ENCODE data around the gene INSIG1.

Gene INSIG1

GRCh38 chr7:155305231-155305904 is 7.7 kb downstream of the INSIG1 start:
- no peak for DNase-seq

DNA sequence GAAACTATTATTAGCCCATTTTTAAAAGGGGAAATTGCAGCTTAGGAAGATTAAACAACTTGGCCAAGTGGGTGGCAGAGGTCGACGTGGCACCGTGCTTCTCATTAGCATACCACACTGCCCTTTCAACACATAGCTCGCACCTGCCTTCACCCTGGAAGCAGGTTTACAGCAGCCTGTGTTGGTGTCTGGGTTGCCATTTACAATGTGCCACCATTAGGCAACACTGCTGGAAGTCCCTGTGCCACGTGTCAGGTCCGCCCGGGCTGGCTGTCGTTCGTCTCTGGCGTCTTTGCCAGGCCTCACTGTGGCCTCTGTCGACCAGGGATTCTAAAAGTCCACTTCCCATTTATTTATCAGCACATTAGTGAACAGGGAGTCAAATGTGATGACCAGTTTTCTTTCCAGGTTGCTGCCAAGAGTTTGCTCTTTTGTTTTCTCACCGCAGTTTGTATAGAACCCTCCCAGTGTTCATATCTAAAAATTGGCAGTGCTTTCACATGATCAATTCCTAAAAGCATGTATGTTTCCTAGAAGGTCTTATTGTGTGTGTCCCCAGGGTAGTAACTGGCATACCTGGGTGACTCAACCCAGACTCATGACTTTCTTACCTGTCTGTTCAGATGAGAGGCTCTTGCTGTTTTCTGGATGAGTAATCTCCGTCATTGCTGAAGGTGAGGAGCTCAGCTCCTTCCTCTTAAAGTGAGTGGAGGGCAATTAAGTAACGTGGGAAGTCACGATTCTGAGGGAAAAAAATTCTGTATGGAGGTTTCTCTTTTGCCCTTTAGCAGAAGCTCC is 9.2 kb downstream of the INSIG1 start:
- no peak for DNase-seq

- DNase-seq: no peak
Measured at GRCh38 chr7:155308330-155309020, 10.8 kb downstream of the INSIG1 start.

- no peak for DNase-seq
Measured at GRCh38 chr7:155309021-155309338, 11.3 kb downstream of the INSIG1 start.

DNA sequence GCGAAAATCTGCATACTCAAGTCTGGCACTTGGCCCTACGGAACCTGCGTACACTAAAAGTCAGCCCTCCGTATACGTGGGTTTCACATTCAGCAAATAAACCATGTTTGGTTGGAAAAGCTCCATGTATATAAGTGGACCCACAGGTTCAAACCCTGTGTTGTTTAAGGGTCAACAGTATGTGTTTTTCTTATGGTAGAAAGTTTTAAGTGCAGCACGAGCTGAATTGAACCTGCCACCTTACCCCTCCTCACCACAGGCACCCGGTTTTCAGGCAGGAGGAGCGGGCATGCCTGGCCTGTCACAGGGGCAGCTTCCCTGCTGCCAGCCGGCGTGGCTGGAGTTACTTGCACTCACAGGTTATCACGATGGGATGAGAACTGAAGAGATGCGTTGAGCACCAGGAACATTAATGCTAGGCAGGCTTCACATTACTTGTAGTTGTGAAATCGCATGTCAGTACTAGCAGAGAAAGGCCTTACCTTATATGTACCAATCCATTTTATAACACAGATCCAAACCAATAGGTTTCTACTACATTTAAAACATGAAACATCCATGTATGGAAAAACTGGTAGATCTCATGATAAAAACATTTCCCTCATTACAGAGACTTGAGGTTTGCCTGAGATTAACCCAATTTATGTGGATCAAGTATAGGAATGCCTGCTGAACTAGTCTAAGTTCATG is 12.9 kb downstream of the INSIG1 start:
- DNase-seq: no peak

DNA sequence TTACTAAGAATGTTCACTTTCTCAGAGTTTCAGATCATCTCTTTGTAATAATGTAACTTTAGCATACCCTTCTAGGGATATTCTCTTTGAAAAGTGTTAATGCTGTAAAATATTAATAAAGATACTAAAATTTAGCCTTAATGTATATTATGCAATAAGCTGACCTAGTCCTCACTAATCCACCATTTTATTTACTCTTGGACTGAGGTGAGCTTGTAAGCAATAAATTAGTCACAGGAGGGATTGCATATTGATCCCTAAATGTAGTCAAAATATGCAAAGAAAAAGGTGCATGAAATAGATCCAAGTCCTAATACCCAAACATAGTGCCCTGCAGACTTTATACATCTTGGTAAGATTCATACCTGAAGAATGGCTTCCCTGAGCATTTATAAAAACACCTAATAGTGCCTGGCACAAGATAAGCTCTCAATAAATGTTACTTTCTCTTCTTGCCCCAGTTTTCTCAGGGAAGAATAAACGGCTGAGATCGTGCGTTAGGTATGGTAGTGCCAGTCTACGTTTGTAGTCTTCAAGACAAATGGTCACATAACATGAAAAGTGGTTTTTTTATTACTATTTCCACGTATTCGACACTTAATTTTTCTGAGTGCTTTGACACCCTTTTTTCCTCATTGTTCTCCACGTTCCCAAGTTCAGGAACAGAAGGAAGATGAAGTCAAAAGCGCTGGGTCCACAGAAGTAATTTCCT is 14.3 kb downstream of the INSIG1 start:
- no peak for DNase-seq

DNA sequence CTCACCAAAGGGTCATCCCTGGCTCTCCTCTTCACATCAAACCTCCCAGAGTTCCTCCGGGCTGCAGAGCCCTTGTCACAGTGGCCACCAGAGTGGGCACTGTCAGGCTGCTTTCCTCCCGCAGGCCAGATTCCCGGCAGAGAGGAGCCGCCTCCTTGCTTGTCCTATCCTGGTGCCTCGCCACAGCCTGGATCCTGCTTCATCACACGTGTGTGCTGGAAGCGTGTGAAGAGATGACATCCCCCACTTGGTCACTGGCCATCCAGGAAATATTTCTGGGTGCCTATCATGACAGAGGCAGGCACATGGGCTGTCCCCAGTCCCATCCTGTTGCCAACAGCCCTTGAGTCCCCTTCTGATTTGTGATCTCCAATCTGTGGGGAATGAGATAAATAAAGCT is 15.0 kb downstream of the INSIG1 start:
- DNase-seq: no peak

DNA sequence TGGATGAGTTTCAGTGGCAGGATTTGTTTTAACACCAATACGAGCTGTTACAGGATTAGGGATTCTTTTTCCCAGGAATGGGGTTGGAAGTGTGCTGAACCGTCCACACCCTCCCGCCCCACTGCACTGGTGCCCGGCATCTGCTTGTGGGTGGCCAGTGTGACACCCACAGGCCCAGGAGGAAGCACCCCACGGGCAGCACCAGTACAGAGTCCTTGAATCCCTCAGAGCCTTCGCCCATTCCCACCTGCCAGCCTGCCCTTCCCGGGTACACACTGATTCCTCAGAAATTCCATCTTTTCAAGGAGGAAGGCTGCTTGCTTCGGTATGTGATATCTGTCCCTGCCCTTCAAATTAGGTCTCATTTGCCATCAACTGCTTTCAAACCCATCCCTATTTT is 15.4 kb downstream of the INSIG1 start:
- DNase-seq: no peak

- no peak for DNase-seq
Measured at GRCh38 chr7:155315977-155316376, 18.3 kb downstream of the INSIG1 start.

- no peak for DNase-seq
Measured at GRCh38 chr7:155316427-155317113, 18.9 kb downstream of the INSIG1 start.

- no peak for DNase-seq
Measured at GRCh38 chr7:155317114-155317434, 19.4 kb downstream of the INSIG1 start.

DNA sequence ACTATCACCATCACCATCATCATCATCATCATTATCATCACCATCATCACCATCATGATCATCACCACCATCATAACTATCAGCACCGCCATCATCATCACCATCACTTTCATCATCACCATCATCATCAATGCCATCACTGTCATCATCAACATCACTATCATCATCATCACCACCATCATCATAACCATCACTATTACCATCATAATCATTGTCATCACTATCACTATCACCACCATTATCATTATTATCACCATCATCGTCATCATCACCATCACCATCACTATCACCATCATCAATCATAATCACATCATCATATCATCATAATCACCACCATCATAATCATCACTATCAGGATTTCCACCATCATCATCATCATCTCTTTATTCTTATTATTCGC is 20.6 kb downstream of the INSIG1 start:
- no peak for DNase-seq

- no peak for DNase-seq
Measured at GRCh38 chr7:155322530-155322929, 24.9 kb downstream of the INSIG1 start.

DNA sequence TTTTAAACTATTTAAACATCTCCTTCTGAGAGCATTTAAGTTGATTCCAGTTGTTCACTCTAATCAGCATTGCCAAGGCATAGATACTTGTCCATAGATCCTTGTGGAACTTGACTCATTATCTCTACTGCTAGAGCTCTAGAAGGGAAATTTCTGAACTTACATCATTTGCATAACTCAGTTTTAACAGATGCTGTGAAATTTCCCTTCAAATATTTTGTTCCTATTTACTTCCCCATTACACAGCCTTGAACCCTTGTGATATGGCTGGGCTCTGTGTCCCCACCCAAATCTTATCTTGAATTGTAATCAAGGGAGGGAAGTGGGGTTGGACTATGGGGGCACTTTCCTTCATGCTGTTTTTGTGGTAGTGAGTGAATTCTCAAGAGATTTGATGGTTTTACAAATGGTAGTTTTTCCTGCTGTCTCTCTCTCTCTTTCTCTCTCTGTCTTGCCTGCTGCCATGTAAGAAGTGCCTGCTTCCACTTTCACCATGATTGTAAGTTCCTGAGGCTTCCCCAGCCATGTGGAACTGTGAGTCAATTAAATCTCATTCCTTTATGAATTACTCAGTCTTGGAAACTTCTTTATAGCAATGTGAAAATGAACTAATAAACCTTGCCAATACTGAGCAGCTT is 25.4 kb downstream of the INSIG1 start:
- DNase-seq: no peak

DNA sequence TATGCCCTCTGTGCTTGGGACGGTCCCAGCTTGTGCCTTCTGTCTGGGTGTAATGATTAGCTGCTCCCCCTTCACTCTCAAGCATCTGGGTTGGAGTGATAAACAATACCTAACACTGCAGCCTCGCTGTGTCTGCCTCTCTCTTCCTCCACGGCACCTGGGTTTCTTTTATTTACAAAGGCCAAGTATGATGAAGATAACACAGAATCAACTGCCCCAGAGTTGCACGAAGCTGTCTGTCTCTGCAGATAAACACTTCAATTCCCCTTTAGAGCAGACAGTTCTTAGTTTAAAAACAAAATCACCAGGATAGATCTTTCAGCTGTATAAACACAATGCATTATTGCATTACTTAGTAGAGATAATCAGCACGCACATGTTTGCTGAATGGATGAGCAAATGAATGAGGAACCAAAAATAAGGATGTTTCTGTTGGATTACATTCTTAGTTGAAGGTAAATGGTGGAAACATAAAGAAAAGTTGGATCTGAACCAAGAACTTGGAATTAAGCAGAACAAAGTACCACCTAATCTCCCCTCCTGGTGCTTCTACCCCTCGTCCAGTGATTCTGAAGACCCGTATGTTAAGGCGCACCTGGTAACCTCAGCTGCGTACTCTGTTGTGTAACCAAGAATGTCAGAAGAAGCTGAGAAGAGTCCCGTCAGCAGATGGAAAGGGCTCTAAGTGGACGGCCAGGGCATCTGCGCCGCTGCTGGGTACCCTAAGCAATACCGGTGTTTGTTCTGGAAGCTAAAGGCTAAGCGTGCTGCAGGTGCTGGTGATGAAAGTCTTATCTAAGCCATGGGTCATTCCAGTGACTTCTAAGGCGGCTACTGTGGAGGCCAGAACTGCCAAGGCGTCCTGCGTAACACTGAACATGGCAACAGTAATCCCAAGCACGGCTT is 26.6 kb downstream of the INSIG1 start:
- no peak for DNase-seq

DNA sequence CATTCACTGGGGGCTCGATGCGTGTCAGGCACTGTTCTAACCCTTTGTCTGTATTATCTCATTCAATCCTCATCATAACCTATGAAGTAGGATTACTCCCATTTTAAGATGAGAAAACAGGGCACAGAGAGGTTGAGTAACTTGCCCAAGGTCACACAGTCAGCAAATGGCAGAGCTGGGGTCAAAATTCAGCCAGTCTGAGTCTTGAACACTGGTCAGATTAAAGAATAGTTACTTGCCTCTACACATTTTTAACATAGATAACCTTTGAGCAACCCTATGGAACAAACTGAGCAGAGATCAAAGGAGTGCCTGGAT is 27.2 kb downstream of the INSIG1 start:
- DNase-seq: no peak

GRCh38 chr7:155326385-155326784 is 28.7 kb downstream of the INSIG1 start:
- DNase-seq: no peak

GRCh38 chr7:155327590-155328320 is 30.1 kb downstream of the INSIG1 start:
- no peak for DNase-seq

GRCh38 chr7:155329225-155329624 is 31.5 kb downstream of the INSIG1 start:
- no peak for DNase-seq

- no peak for DNase-seq
Measured at GRCh38 chr7:155331396-155331795, 33.7 kb downstream of the INSIG1 start.

All from SIG-M5 (cell line).